Type B pancreatic cell (in vitro differentiated cells): ENCODE data around the gene LBR. TPM values are rescaled to one million over a fixed set of nuclear protein-coding genes. Genes with fewer than 3 reads are reported as not detected.

ENCODE experiments used
- DNase-seq: peaks from one replicate; pipeline ENCODE4 v3.0.0; 2021; ENCODE audit warnings: mixed read lengths; ENCODE audit not compliant: unreplicated experiment; ENCODE audit errors: extremely low spot score
- H3K27ac Mint-ChIP-seq: 2 replicates; pipeline ENCODE4 v1.8.0; 2021; ENCODE audit warnings: mild to moderate bottlenecking, mixed read lengths
- H3K27me3 Mint-ChIP-seq: 2 replicates; pipeline ENCODE4 v1.8.0; 2021; ENCODE audit warnings: mixed read lengths
- H3K36me3 Mint-ChIP-seq: 2 replicates; pipeline ENCODE4 v1.8.0; 2021; ENCODE audit warnings: mixed read lengths
- H3K4me1 Mint-ChIP-seq: one replicate; pipeline ENCODE4 v1.8.0; 2021; ENCODE audit warnings: mixed read lengths; ENCODE audit not compliant: unreplicated experiment
- H3K4me3 Mint-ChIP-seq: 2 replicates; pipeline ENCODE4 v1.8.0; 2021; ENCODE audit warnings: mild to moderate bottlenecking, mixed read lengths
- H3K9me3 Mint-ChIP-seq: 2 replicates; pipeline ENCODE4 v1.8.0; 2021; ENCODE audit warnings: mixed read lengths
- total RNA-seq: library from RNA; stranded (reverse); gene quantifications from 2 replicates; pipeline ENCODE4 v1.2.1, GENCODE V29; 2021; ENCODE audit warnings: low replicate concordance
- TF ChIP-seq, protein P1 (sequence below): fragments of 200-600 bp; sonication (generic); conservative IDR thresholded peaks from 2 replicates; pipeline ENCODE4 v1.5.0; 2021; ENCODE audit warnings: antibody characterized with exemption, mild to moderate bottlenecking

The LBR gene
- total RNA-seq, 1 donor from 2014 or later: 94.6 TPM

DNA sequence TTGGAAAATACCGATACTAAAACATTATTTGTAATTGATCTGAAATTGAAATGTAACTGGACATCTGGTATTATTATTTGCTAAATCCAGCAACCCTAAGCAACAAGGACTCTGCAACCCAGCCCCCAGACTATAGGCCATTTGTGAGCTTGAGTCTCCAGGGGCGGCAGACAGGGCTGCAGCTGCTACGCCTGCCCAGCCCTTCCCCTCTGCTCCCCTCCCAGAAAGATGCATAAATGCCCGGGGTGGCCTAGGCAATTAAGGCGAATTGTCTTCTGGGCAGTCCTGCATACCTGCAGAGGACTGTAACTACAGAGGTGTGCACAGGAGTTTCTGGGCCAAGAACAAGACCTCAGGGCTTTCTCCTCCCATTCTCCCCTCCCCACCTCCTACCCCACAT lies 41.2 kb upstream of the LBR start:
- no peak for DNase-seq
- peaks cover 19% of the 10 kb centered on the region for H3K4me1 Mint-ChIP-seq
- H3K36me3 Mint-ChIP-seq: no peaks in the 10 kb centered on the region
- H3K4me3 Mint-ChIP-seq: no peak overlapping the region
- TF ChIP-seq, protein P1, sequence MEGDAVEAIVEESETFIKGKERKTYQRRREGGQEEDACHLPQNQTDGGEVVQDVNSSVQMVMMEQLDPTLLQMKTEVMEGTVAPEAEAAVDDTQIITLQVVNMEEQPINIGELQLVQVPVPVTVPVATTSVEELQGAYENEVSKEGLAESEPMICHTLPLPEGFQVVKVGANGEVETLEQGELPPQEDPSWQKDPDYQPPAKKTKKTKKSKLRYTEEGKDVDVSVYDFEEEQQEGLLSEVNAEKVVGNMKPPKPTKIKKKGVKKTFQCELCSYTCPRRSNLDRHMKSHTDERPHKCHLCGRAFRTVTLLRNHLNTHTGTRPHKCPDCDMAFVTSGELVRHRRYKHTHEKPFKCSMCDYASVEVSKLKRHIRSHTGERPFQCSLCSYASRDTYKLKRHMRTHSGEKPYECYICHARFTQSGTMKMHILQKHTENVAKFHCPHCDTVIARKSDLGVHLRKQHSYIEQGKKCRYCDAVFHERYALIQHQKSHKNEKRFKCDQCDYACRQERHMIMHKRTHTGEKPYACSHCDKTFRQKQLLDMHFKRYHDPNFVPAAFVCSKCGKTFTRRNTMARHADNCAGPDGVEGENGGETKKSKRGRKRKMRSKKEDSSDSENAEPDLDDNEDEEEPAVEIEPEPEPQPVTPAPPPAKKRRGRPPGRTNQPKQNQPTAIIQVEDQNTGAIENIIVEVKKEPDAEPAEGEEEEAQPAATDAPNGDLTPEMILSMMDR: no peak
- no peaks in the 10 kb centered on the region for H3K9me3 Mint-ChIP-seq
- H3K27me3 Mint-ChIP-seq: no peaks in the 10 kb centered on the region
- no peak overlapping the region for H3K27ac Mint-ChIP-seq

- Mint-ChIP-seq H3K36me3 (no peaks in the 10 kb centered on the region), H3K4me3 (no peak overlapping the region), H3K4me1 (peaks cover 19% of the 10 kb centered on the region), H3K27me3 (no peaks in the 10 kb centered on the region), H3K9me3 (no peaks in the 10 kb centered on the region), H3K27ac (no peak overlapping the region)
- TF ChIP-seq, protein P1: no peak
- no peak for DNase-seq
These were observed 40.6 kb upstream of the LBR start for GRCh38 chr1:225468270-225469020.

DNA sequence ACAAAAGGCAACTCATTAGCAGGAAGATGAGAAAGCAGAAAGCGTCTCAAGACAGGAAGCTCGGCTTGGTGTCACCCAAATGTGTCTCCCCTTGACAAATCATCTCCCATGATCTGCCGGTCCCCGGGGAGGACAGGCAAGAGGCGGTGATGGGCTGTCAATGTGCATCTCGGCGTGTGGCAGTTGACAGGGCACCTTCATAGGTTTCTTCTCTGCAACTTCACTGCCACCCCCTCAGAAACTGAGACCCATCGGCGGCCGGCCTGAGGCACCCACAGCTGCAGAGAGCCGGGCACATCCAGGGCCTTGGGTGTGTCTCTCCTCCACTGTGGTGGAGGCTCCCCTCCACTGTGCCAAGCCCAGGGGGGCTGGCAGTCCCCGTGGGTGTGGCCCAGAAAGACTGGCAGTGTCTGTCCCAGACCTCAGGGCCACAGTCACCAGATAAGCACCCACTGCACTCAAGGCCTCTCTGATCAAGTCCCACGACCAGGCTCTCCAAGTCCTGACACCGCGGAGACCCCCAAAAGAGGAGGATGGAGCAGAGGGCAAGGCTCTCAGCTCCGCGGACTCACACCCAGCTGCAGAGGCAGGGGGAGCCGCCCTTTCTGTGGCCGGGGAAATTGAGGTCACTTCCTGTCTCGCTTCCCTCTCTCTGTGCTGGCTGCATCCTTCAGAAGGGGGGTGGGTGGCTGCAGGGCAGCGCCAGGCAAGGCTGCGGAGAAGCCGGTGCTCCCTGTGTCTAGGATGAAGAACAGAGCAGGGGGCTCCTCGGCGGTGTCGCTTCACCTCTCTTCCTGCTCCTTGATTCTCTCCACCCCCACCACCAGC lies 39.6 kb upstream of the LBR start:
- Mint-ChIP-seq H3K36me3 (no peaks in the 10 kb centered on the region), H3K4me3 (no peak overlapping the region), H3K4me1 (peaks cover 26% of the 10 kb centered on the region), H3K9me3 (no peaks in the 10 kb centered on the region), H3K27ac (no peak overlapping the region), H3K27me3 (no peaks in the 10 kb centered on the region)
- DNase-seq: no peak
- TF ChIP-seq, protein P1: no peak

DNA sequence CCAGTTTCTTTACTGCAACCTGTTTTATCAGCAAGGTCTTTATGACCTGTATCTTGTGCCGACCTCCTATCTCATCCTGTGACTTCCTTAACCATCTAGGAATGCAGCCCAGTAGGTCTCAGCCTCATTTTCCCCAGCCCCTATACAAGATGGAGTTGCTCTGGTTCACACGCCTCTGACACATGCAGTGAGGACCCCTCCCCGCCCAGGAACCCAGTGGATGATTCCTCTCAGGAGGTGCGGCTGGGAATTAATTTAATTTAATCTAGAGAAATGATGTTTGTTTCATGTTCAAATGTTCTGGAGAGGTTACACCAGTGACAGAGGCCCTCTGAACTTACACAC lies 39.0 kb upstream of the LBR start:
- no peaks in the 10 kb centered on the region for H3K9me3 Mint-ChIP-seq
- H3K27ac Mint-ChIP-seq: no peak overlapping the region
- no peaks in the 10 kb centered on the region for H3K27me3 Mint-ChIP-seq
- no peak overlapping the region for H3K4me3 Mint-ChIP-seq
- TF ChIP-seq, protein P1: no peak
- peaks cover 28% of the 10 kb centered on the region for H3K4me1 Mint-ChIP-seq
- no peak for DNase-seq
- H3K36me3 Mint-ChIP-seq: no peaks in the 10 kb centered on the region

- Mint-ChIP-seq H3K36me3 (no peaks in the 10 kb centered on the region), H3K9me3 (no peaks in the 10 kb centered on the region), H3K27me3 (no peaks in the 10 kb centered on the region), H3K4me1 (peaks cover 28% of the 10 kb centered on the region), H3K27ac (no peak overlapping the region), H3K4me3 (no peak overlapping the region)
- DNase-seq: no peak
- TF ChIP-seq, protein P1: no peak
These were observed 38.1 kb upstream of the LBR start for GRCh38 chr1:225465793-225466517.
